Hematopoietic multipotent progenitor cell treated with erythropoietin and hydrocortisone succinate and interleukin-3 and kit ligand, for 15 days (in vitro differentiated cells): ENCODE results near the gene LNX1.

Experiments used
- DNase-seq: peaks from one replicate; pipeline ENCODE4 v3.0.0-alpha.2; 2015; ENCODE audit warnings: low spot score

Gene LNX1

DNA sequence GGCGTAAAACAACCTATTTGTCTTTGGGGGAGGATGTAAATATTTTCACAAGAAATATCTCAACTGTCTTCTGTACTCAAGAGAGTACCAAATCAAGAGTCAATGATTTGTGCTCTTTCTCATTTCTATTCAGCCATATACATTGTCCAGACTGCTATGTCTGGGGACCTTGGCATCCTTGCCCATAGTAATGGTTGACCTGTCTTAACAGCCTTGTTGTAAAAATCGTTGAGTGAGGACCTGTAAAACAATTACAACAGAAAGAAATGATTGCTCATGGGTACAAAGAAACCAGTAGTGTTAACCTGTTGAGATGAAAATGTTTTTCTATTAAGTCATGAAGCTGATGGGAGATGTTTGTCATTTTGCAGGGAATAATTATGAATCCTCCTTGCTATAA is 56.6 kb downstream of the LNX1 start:
- no peak for DNase-seq

DNA sequence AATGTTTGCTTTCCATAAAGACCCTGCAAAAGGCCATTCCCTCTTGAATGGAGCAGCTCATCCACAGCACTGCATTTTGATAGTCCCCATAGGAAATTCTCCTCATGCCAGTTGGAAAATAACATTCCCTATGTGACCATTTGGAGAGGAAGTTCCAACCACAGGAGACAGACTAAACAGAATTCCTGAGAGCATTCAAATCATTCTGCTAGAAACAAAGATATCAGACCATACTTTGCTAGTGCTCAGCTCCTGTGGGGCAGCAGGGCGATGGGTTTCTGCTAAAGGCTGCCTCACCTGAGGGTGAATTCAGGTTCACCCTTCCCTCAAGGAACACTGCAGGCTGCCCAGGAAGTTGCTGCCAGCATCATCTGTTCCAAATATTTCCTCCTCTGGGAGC is 58.8 kb downstream of the LNX1 start:
- no peak for DNase-seq

DNA sequence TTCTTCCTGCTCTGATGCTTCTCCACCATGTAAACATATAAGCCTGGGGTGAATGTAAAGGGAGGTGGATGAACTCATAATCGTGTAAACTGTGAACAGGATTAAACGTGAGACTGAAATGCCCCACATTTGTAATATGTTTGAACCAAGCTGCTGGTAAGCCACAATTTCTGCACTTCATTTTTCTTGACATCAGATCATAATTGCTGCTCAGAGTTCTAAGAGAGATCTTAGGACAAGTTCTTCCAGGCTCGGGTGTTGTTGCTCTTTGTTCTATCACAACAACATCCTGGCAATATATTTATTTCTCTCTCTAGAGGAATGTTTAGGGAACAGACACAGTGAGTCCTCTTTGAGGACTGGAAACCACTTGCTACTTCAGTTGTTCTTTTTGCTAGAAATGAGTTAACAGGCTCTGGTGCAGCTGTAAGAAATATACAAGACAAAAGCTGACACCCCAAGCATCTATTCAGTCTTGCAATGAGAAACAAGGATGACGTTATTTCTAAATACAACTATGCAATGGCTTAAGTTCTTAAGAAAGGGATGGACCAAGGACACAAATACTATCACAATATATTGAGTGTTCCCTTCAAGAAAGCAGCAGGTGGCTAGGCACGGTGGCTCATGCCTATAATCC is 59.6 kb downstream of the LNX1 start:
- DNase-seq, result no peak

GRCh38 chr4:53529025-53529424 is 62.3 kb downstream of the LNX1 start:
- DNase-seq, result no peak

- no peak for DNase-seq
Observed at GRCh38 chr4:53527930-53528329, 63.4 kb downstream of the LNX1 start.

DNA sequence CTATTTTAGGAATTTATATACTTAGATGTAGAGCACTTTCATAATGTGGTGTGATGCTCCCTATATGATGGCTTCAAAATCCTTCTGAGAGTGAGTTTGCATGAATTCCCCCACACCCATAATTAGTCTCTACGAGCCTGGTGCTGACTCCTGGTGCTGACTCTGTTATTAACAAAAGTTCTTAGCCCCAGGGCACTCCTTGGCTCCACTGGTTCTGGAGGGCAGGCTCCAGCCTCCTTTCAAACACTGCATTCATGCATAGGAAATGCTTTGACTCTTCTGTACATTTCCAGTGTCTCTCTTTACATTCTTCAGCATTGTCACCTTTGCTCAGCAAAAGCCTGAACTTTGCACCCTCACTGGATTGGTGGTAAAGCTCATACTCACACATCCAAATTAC is 64.0 kb downstream of the LNX1 start:
- DNase-seq, result no peak

DNA sequence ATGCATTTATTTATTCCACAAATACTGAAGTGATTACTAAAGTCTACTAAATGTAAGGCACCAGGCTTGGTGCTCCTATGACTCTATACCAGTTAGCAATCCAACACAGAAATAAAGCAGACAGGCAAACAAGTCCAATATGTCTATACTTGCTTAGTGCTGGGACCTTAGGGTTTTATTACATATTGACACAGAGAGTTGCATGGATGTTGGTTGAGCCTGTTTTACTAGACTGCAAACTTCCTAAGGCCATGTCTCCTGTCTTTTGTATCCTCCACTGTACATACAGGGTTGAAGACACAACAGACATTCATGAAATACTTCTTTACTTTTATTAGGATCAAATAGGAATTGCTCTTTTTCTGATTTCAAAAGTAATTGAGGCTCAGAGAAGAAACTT is 69.0 kb downstream of the LNX1 start:
- no peak for DNase-seq

- no peak for DNase-seq
Observed at GRCh38 chr4:53520116-53520515, 71.2 kb downstream of the LNX1 start.

DNA sequence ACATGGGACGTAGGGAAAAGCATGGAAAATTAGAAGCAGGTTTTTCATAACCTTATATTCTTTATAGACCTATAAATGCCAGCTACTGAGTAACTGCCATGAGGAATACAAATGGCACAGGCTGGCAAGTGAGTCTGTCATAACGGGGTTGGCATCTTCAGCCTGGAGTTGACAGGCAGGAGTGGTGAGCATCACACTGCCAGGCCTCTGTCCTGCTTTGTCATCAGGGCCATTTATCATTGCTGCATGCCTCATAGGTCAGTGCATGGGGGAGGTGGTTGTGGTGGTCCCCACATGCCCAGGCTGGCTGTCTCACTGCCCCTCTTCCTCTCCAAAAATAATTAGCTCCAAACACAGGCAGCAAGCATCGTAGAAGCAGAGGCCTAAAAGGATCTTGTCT is 72.5 kb downstream of the LNX1 start:
- no peak for DNase-seq

- DNase-seq, result no peak
Observed at GRCh38 chr4:53515076-53515475, 76.2 kb downstream of the LNX1 start.

DNA sequence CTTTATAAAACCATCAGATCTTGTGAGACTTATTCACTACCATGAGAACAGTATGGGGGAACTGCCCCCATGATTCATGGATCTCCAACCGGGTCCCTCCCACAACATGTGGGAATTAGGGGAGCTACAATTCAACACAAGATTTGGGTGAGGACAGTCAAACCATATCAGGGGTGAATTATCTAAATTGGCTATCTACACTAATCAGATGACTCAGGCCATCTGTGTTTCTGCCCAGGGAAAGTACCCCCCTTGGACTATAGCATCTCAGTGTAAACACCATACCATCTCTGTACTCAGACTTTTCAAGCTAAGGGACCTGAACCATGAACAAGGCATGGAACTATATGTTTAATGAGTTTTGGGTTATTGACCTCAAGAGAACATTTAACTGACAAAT is 76.8 kb downstream of the LNX1 start:
- no peak for DNase-seq

DNA sequence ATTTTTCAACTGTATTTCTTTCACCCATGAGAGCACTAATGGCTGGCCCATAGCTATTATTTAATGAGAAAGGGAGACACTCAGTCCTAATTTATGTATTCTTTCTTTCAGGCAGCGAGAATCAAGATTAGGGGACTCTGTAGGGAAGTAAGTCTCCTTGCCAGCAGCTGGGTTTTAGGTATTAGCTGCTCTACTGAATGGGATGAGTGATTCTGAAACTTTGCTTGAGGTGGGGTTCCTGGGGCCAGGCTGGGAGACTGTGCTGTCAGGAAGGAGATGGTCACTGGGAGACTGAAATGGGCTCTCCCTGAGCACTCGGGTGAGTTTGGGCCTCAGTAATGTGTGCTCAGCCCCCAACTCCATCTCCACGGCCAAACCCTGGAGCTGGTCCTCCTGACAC is 78.7 kb downstream of the LNX1 start:
- no peak for DNase-seq

- no peak for DNase-seq
Observed at GRCh38 chr4:53511014-53511413, 80.3 kb downstream of the LNX1 start.

- no peak for DNase-seq
Observed at GRCh38 chr4:53510321-53510720, 81.0 kb downstream of the LNX1 start.

GRCh38 chr4:53508446-53508845 is 82.8 kb downstream of the LNX1 start:
- DNase-seq, result no peak

DNA sequence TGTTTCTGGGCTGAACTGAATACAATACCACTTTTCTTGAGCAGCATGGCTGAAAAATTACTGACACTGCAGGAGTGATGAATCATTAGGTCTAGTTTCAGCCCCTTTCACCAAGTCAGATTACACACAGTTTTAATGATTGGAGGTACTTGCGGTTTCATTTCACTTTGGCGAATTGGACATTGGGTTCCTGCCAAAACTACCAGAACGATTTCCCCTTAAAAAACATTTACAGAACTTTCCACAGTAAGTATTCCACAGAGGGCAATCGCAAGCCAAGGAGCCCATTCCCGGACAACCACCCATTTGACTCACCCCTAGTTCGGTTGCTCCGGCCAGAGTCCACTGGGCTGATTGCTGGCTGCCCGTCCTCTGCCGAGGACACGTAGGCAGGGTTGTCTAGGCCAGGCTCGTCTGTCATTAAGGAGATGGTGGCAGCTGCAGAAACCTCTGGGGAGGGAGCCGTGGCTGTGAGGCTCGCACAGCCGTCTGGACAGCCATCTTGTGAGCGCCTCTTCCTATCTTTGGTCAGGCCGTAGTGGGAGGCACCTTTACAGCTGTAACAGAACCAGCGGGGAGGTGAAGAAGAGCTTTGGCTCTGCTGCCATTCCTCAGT is 83.5 kb downstream of the LNX1 start:
- no peak for DNase-seq

DNA sequence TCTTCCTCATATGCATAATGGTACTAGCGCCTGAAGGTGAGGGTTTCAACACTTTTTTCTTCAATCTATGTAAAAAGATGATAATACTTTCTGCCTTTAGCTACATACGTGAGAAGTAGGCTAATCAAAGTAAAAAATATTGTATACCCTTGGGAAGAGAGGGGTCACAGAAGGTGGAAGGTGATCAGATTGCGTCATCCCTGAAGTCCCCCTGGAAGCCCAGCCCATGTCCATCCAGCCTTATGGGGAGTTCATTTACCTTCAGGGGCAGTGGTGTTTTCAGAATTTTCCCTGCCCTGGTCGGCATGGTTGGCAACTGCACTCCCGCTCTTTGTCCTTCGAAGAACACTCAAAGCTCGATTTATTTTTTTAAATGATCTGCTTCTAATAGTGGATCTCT is 84.2 kb downstream of the LNX1 start:
- no peak for DNase-seq

GRCh38 chr4:53505947-53506346 is 85.3 kb downstream of the LNX1 start:
- DNase-seq, result no peak

GRCh38 chr4:53502094-53502493 is 89.2 kb downstream of the LNX1 start:
- DNase-seq, result no peak

DNA sequence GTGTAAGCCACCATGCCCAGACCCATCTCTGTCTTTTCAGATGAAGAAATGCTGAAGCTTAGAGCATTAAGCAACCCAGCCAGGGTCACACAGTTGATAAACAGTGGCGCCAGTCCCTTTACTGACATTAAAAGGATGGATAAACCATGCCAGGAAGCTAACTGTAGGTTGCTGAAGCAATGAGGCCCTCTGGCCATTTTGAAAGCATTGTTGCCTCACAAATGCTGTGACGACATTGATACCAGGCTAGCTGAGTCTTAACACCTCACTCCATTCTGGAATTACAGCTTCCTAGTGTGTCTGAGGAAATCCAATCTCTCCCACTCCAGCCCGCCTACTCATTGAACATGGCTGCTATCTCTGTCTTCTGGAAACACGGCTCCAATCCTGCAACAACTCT is 89.7 kb downstream of the LNX1 start:
- DNase-seq, result no peak

DNA sequence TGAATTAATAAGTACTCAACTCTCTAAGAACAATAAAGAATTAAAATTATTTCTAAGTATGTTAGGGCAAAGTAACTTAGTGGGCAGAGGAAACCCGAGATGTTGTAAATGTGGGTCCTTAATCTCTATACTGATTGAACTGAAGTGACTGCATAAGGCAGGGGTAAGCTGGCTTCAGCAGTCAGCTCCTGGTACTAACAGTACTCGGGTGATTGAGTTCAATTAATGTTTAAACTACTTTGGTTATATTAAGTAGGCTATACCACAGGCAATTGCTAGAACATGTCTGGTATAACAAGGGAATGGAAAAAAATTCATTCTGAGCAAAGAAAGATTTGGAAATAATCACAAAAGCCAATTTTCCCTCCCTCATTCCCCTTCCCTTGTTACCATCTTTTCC is 90.7 kb downstream of the LNX1 start:
- DNase-seq, result no peak

GRCh38 chr4:53499791-53500190 is 91.5 kb downstream of the LNX1 start:
- no peak for DNase-seq

- DNase-seq, result no peak
Observed at GRCh38 chr4:53498706-53499105, 92.6 kb downstream of the LNX1 start.

- no peak for DNase-seq
Observed at GRCh38 chr4:53497487-53498244, 93.6 kb downstream of the LNX1 start.
